ENCODE data around the gene RALGPS1.

RALGPS1 gene

GRCh38 chr9:127056446-127056845, 141.9 kb downstream of the RALGPS1 start:
- no peak overlapping the region for H3K4me3 ChIP-seq (ENCODE audit: low read depth, low read length)
- TF ChIP-seq CTCF (IDR thresholded peaks at IDR 0.05; ENCODE audit: low read depth, low read length), result no peak
- TF ChIP-seq POLR2A (IDR thresholded peaks at IDR 0.05; ENCODE audit: extremely low read depth, insufficient read length), result no peak
- TF ChIP-seq MAX (IDR thresholded peaks at IDR 0.05; ENCODE audit: low read depth, low read length), result no peak
- no peak for TF ChIP-seq MYC (IDR thresholded peaks at IDR 0.05; ENCODE audit: low read depth, low read length)
- no peak for DNase-seq (ENCODE audit: low read depth)

GRCh38 chr9:127058011-127058644, 143.5 kb downstream of the RALGPS1 start:
- H3K4me3 ChIP-seq (ENCODE audit: low read depth, low read length), result no peak overlapping the region
- DNase-seq (ENCODE audit: low read depth), result no peak
- TF ChIP-seq CTCF (IDR thresholded peaks at IDR 0.05; ENCODE audit: low read depth, low read length), result no peak
- no peak for TF ChIP-seq MAX (IDR thresholded peaks at IDR 0.05; ENCODE audit: low read depth, low read length)
- no peak for TF ChIP-seq POLR2A (IDR thresholded peaks at IDR 0.05; ENCODE audit: extremely low read depth, insufficient read length)
- no peak for TF ChIP-seq MYC (IDR thresholded peaks at IDR 0.05; ENCODE audit: low read depth, low read length)

GRCh38 chr9:127058645-127059021, 144.1 kb downstream of the RALGPS1 start:
- H3K4me3 ChIP-seq (ENCODE audit: low read depth, low read length), result no peak overlapping the region
- no peak for DNase-seq (ENCODE audit: low read depth)
- TF ChIP-seq CTCF (IDR thresholded peaks at IDR 0.05; ENCODE audit: low read depth, low read length), result no peak
- TF ChIP-seq MYC (IDR thresholded peaks at IDR 0.05; ENCODE audit: low read depth, low read length), result no peak
- TF ChIP-seq POLR2A (IDR thresholded peaks at IDR 0.05; ENCODE audit: extremely low read depth, insufficient read length), result no peak

GRCh38 chr9:127059030-127059429, 144.4 kb downstream of the RALGPS1 start:
- no peak for TF ChIP-seq MAX (IDR thresholded peaks at IDR 0.05; ENCODE audit: low read depth, low read length)
- TF ChIP-seq MYC (IDR thresholded peaks at IDR 0.05; ENCODE audit: low read depth, low read length), result no peak
- TF ChIP-seq POLR2A (IDR thresholded peaks at IDR 0.05; ENCODE audit: extremely low read depth, insufficient read length), result no peak
- no peak for TF ChIP-seq CTCF (IDR thresholded peaks at IDR 0.05; ENCODE audit: low read depth, low read length)
- no peak overlapping the region for H3K4me3 ChIP-seq (ENCODE audit: low read depth, low read length)
- DNase-seq (ENCODE audit: low read depth), result no peak

GRCh38 chr9:127059765-127060361, 145.3 kb downstream of the RALGPS1 start:
- H3K4me3 ChIP-seq (ENCODE audit: low read depth, low read length), result no peak overlapping the region
- TF ChIP-seq MAX (IDR thresholded peaks at IDR 0.05; ENCODE audit: low read depth, low read length) (no peak), MYC (IDR thresholded peaks at IDR 0.05; ENCODE audit: low read depth, low read length) (no peak), POLR2A (IDR thresholded peaks at IDR 0.05; ENCODE audit: extremely low read depth, insufficient read length) (no peak), CTCF (IDR thresholded peaks at IDR 0.05; ENCODE audit: low read depth, low read length) (no peak)
- no peak for DNase-seq (ENCODE audit: low read depth)
